Endothelial cell of umbilical vein (primary cell): ENCODE results near the gene MYOCD. TPM values are rescaled to one million over a fixed set of nuclear protein-coding genes. Genes with fewer than 3 reads are reported as not detected.

Experiments
- BruUV-seq: library from RNA; stranded (reverse); fragments of 400-500 nt; replicated peaks from 2 replicates; lab custom pipeline; 2021; lab: Mats Ljungman, UMichigan
- CTCF ChIA-PET: fragments of 300-600, 350-600 bp; sonication (Branson Sonifier 250); formaldehyde crosslinking; loops from one replicate; lab custom pipeline; 2021; ENCODE audit warnings: antibody characterized with exemption, inconsistent platforms; lab: Charles Lee
- POLR2A ChIA-PET: fragments of 300-600, 350-600 bp; sonication (Branson Sonifier 250); formaldehyde crosslinking; loops from one replicate; lab custom pipeline; 2021; ENCODE audit warnings: antibody characterized with exemption, inconsistent platforms; lab: Charles Lee
- DNase-seq: peaks from one replicate; pipeline ENCODE4 v3.0.0-alpha.2; 2011; ENCODE audit warnings: low read depth, low spot score
- FAIRE-seq: peaks from 2 replicates; lab custom pipeline; 2011; peaks lifted over from hg19 to GRCh38; lab: Jason Lieb, UNC
- H2AFZ ChIP-seq: 2 replicates; pipeline ENCODE4 v1.6.0; 2012; ENCODE audit warnings: low read depth, low read length, control low read depth, inconsistent platforms
- H3K27ac ChIP-seq: 2 replicates; pipeline ENCODE4 v1.5.1; 2011; ENCODE audit warnings: low read depth, mild to moderate bottlenecking, control low read depth, low read length, moderate library complexity; ENCODE audit not compliant: insufficient read depth
- H3K27me3 ChIP-seq, 2 experiments: 2 replicates each; pipeline versions ENCODE4 v1.6.0 to v1.6.1; 2011; ENCODE audit warnings: low read length in 2 of 2, mixed read lengths in 1 of 2; ENCODE audit not compliant: control insufficient read depth in 2 of 2, insufficient read depth in 2 of 2
- H3K36me3 ChIP-seq, 2 experiments: 2 replicates in 1 of 2; 3 replicates in 1 of 2; pipeline ENCODE4 v1.5.1; 2011; ENCODE audit warnings: low read length in 2 of 2, mild to moderate bottlenecking in 1 of 2, moderate library complexity in 1 of 2; ENCODE audit not compliant: control insufficient read depth in 2 of 2, insufficient read depth in 2 of 2; ENCODE audit errors: extremely low read depth in 1 of 2
- H3K4me1 ChIP-seq: 3 replicates; pipeline ENCODE4 v1.5.1; 2011; ENCODE audit warnings: mild to moderate bottlenecking, low read length; ENCODE audit not compliant: control insufficient read depth, insufficient read depth; ENCODE audit errors: extremely low read depth
- H3K4me2 ChIP-seq: 2 replicates; pipeline ENCODE4 v1.6.1; 2011; ENCODE audit warnings: low read length, control low read depth, mixed read lengths; ENCODE audit not compliant: insufficient read depth
- H3K4me3 ChIP-seq, 3 experiments: fragments of 200-600 bp in 1 of 3; sonication (generic), shearing (Covaris generic) in 1 of 3; replicated peaks in 1 of 3; 2 replicates each; pipeline ENCODE4 v1.5.1; 2011 to 2016; ENCODE audit warnings: control low read depth in 3 of 3, low read length in 3 of 3, mild to moderate bottlenecking in 2 of 3, inconsistent platforms in 1 of 3, low read depth in 1 of 3, moderate library complexity in 1 of 3; ENCODE audit not compliant: insufficient read depth in 1 of 3
- H3K79me2 ChIP-seq: 2 replicates; pipeline ENCODE4 v1.6.0; 2012; ENCODE audit warnings: low read length, inconsistent platforms; ENCODE audit not compliant: control insufficient read depth, insufficient read depth
- H3K9ac ChIP-seq: replicated peaks from 2 replicates; pipeline ENCODE3; 2011; ENCODE audit warnings: low read length, control low read depth; ENCODE audit not compliant: insufficient read depth; ENCODE audit errors: extremely low read depth
- H3K9me1 ChIP-seq: replicated peaks from 3 replicates; pipeline ENCODE4 v1.6.0; 2011; ENCODE audit warnings: mild to moderate bottlenecking, low read length; ENCODE audit not compliant: control insufficient read depth, insufficient read depth; ENCODE audit errors: extremely low read depth
- H3K9me3 ChIP-seq: replicated peaks from 2 replicates; pipeline ENCODE4 v1.5.1; 2012; ENCODE audit warnings: low read length, inconsistent platforms; ENCODE audit not compliant: control insufficient read depth, insufficient read depth
- H4K20me1 ChIP-seq: replicated peaks from 2 replicates; pipeline ENCODE3; 2011; ENCODE audit warnings: mild to moderate bottlenecking, low read length; ENCODE audit not compliant: control insufficient read depth, insufficient read depth; ENCODE audit errors: extremely low read depth
- CTCF ChIP-seq, 2 donors: IDR thresholded peaks; 1 replicate in 1 of 2; 2 replicates in 1 of 2; pipeline ENCODE4 v1.5.1; 2011; ENCODE audit warnings: low read length in 2 of 2, mild to moderate bottlenecking in 2 of 2, moderate library complexity in 2 of 2, control low read depth in 1 of 2, inconsistent platforms in 1 of 2, low read depth in 1 of 2; ENCODE audit not compliant: insufficient read depth in 1 of 2; ENCODE audit errors: extremely low read depth in 1 of 2
- EZH2 ChIP-seq: IDR thresholded peaks from 2 replicates; pipeline ENCODE4 v1.6.1; 2012; ENCODE audit warnings: borderline replicate concordance, low read depth, mild to moderate bottlenecking, moderate library complexity, low read length, inconsistent platforms; ENCODE audit not compliant: severe bottlenecking
- FOS ChIP-seq: IDR thresholded peaks from 2 replicates; pipeline ENCODE4 v1.6.1; 2011; ENCODE audit warnings: mild to moderate bottlenecking, low read length, moderate library complexity, borderline replicate concordance; ENCODE audit not compliant: insufficient read depth
- GATA2 ChIP-seq: IDR thresholded peaks from 2 replicates; pipeline ENCODE4 v1.7.0; 2011; ENCODE audit warnings: low read depth, mild to moderate bottlenecking, moderate library complexity, mixed read lengths, low read length; ENCODE audit not compliant: insufficient read length, insufficient read depth
- JUN ChIP-seq: IDR thresholded peaks from 2 replicates; pipeline ENCODE4 v1.6.1; 2011; ENCODE audit warnings: borderline replicate concordance, low read depth; ENCODE audit not compliant: insufficient read length, insufficient read depth
- MAX ChIP-seq: IDR thresholded peaks from 2 replicates; pipeline ENCODE4 v1.6.1; 2011; ENCODE audit not compliant: insufficient read depth, insufficient read length
- MYC ChIP-seq: IDR thresholded peaks from one replicate; pipeline ENCODE4 v1.6.1; 2011; ENCODE audit warnings: mild to moderate bottlenecking, low read depth, low read length
- POLR2A ChIP-seq: IDR thresholded peaks from 2 replicates; pipeline ENCODE4 v1.6.1; 2012; ENCODE audit warnings: low read depth, mild to moderate bottlenecking, control low read depth, low read length
- POLR2AphosphoS5 ChIP-seq: IDR thresholded peaks from 2 replicates; pipeline ENCODE4 v1.6.1; 2012; ENCODE audit warnings: low read depth, mild to moderate bottlenecking, control low read depth, low read length, moderate library complexity; ENCODE audit not compliant: insufficient read depth
- dilution Hi-C: fragments of 300-500 bp; cut with MboI; formaldehyde crosslinking; loops from one replicate; pipeline ENCODE4 v1.15.0; 2019; ENCODE audit warnings: low sequenced_read_pairs; ENCODE audit not compliant: extremely low pct_ligation_motif_present
- intact Hi-C: fragments of 100-400 bp; cut with micrococcal nuclease; formaldehyde crosslinking; loops from one replicate; pipeline ENCODE4 v1.10.0; 2022
- polyA plus RNA-seq, 4 experiments: library from polyadenylated mRNA; depleted of rRNA in 3 of 4; stranded (reverse) in 3 of 4; unstranded in 1 of 4; fragments of >200 nt; gene quantifications; 2 replicates each; pipeline versions ENCODE4 v1.2.1 to v1.2.3, GENCODE V29; 2011 to 2012; ENCODE audit warnings: missing spikeins in 1 of 4
- total RNA-seq: library from RNA; stranded (reverse); gene quantifications from 2 replicates; pipeline ENCODE4 v1.2.3, GENCODE V29; 2021

The MYOCD gene
- total and polyA plus RNA-seq, 2 donors (not counting 3 experiments of a cell fraction or from before 2014, with no cell fraction given) = not detected

GRCh38 chr17:12727881-12728280, 62.2 kb downstream of the MYOCD start:
- Histone ChIP-seq H3K27ac (no peak overlapping the region), H4K20me1 (no peaks in the 10 kb centered on the region), H2AFZ (no peak overlapping the region), H3K4me1 (no peaks in the 10 kb centered on the region), H3K4me3 (no peak overlapping the region), H3K9me3 (no peaks in the 10 kb centered on the region), H3K79me2 (no peaks in the 10 kb centered on the region), H3K4me2 (no peak overlapping the region), H3K36me3 (no peaks in the 10 kb centered on the region), H3K27me3 (no peaks in the 10 kb centered on the region), H3K9me1 (no peaks in the 10 kb centered on the region), H3K9ac (no peak overlapping the region)
- DNase-seq (no peak), FAIRE-seq (no peak)
- dilution Hi-C loops (no loop called here), intact Hi-C loops (no loop called here)
- ChIA-PET CTCF (interaction anchor here (0.9 kb wide), 1 partner anchor 38 kb away, joined by 3 read pairs; no protein-coding TSS in a partner anchor), POLR2A (no interaction called here)
- TF ChIP-seq FOS (no peak), JUN (no peak), MYC (no peak), POLR2AphosphoS5 (no peak), GATA2 (no peak), CTCF (IDR thresholded peaks at IDR 0.05; ENCODE audit: extremely low read depth in 1 of 2, insufficient read depth in 1 of 2, low read depth in 1 of 2, low read length in 2 of 2) (no peak), MAX (no peak), EZH2 (no peak), POLR2A (no peak)
- no TSS peak for BruUV-seq
